Measurements from ENCODE around the gene CISTR. TPM values are rescaled to one million over a fixed set of nuclear protein-coding genes. Genes with fewer than 3 reads are reported as not detected.

The CISTR gene
- total and polyA plus RNA-seq, 2 donors (not counting 1 experiment from before 2014, with no cell fraction given) = not detected

- no peak overlapping the region for H3K27ac ChIP-seq (ENCODE audit: insufficient read depth, low read length)
- H3K9me3 ChIP-seq (ENCODE audit: control insufficient read depth, insufficient read depth, low read depth, low read length) = no peaks in the 10 kb centered on the region
- H3K4me1 ChIP-seq (ENCODE audit: control insufficient read depth, extremely low read depth, insufficient read depth, low read length) = no peaks in the 10 kb centered on the region
- H3K4me2 ChIP-seq (ENCODE audit: extremely low read depth, insufficient read depth, low read length) = no peak overlapping the region
- no peaks in the 10 kb centered on the region for H3K36me3 ChIP-seq (ENCODE audit: control insufficient read depth, insufficient read depth, low read length)
- H4K20me1 ChIP-seq (ENCODE audit: control insufficient read depth, extremely low read depth, insufficient read depth, low read length) = no peaks in the 10 kb centered on the region
- no peak overlapping the region for H3K9ac ChIP-seq (ENCODE audit: insufficient read depth, low read length)
- H3K79me2 ChIP-seq (ENCODE audit: control insufficient read depth, insufficient read depth, low read length) = no peaks in the 10 kb centered on the region
- H3K27me3 ChIP-seq (ENCODE audit: control insufficient read depth, insufficient read depth, low read length) = peaks cover 29% of the 10 kb centered on the region
- no peak overlapping the region for H2AFZ ChIP-seq (ENCODE audit: low read length)
- H3K4me3 ChIP-seq (replicated peaks in 1 of 4; ENCODE audit: control extremely low read depth in 1 of 4, insufficient read depth in 1 of 4, low read depth in 3 of 4, low read length in 4 of 4) = no peak overlapping the region
- no peak for DNase-seq (ENCODE audit: low read depth in 2 of 2)
- TF ChIP-seq EZH2 (IDR thresholded peaks at IDR 0.05; ENCODE audit: low read length, missing control alignments) = no peak
- TF ChIP-seq, protein P1, sequence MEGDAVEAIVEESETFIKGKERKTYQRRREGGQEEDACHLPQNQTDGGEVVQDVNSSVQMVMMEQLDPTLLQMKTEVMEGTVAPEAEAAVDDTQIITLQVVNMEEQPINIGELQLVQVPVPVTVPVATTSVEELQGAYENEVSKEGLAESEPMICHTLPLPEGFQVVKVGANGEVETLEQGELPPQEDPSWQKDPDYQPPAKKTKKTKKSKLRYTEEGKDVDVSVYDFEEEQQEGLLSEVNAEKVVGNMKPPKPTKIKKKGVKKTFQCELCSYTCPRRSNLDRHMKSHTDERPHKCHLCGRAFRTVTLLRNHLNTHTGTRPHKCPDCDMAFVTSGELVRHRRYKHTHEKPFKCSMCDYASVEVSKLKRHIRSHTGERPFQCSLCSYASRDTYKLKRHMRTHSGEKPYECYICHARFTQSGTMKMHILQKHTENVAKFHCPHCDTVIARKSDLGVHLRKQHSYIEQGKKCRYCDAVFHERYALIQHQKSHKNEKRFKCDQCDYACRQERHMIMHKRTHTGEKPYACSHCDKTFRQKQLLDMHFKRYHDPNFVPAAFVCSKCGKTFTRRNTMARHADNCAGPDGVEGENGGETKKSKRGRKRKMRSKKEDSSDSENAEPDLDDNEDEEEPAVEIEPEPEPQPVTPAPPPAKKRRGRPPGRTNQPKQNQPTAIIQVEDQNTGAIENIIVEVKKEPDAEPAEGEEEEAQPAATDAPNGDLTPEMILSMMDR (conservative IDR thresholded peaks at IDR 0.05 in 1 of 2, IDR thresholded peaks at IDR 0.05 in 1 of 2; ENCODE audit: low read depth in 1 of 2, low read length in 2 of 2) = no peak
Observed at GRCh38 chr12:53761306-53761705, 9.5 kb upstream of the CISTR start.

- Histone ChIP-seq H4K20me1 (ENCODE audit: control insufficient read depth, extremely low read depth, insufficient read depth, low read length) (no peaks in the 10 kb centered on the region), H3K79me2 (ENCODE audit: control insufficient read depth, insufficient read depth, low read length) (no peaks in the 10 kb centered on the region), H3K9ac (ENCODE audit: insufficient read depth, low read length) (no peak overlapping the region), H3K27ac (ENCODE audit: insufficient read depth, low read length) (no peak overlapping the region), H3K4me3 (replicated peaks in 1 of 4; ENCODE audit: control extremely low read depth in 1 of 4, insufficient read depth in 1 of 4, low read depth in 3 of 4, low read length in 4 of 4) (no peak overlapping the region), H3K27me3 (ENCODE audit: control insufficient read depth, insufficient read depth, low read length) (peaks cover 41% of the 10 kb centered on the region), H3K36me3 (ENCODE audit: control insufficient read depth, insufficient read depth, low read length) (no peaks in the 10 kb centered on the region), H3K9me3 (ENCODE audit: control insufficient read depth, insufficient read depth, low read depth, low read length) (no peaks in the 10 kb centered on the region), H2AFZ (ENCODE audit: low read length) (no peak overlapping the region), H3K4me2 (ENCODE audit: extremely low read depth, insufficient read depth, low read length) (no peak overlapping the region), H3K4me1 (ENCODE audit: control insufficient read depth, extremely low read depth, insufficient read depth, low read length) (no peaks in the 10 kb centered on the region)
- TF ChIP-seq, protein P1 (conservative IDR thresholded peaks at IDR 0.05 in 1 of 2, IDR thresholded peaks at IDR 0.05 in 1 of 2; ENCODE audit: low read depth in 1 of 2, low read length in 2 of 2) = no peak
- TF ChIP-seq EZH2 (IDR thresholded peaks at IDR 0.05; ENCODE audit: low read length, missing control alignments) = no peak
- DNase-seq (ENCODE audit: low read depth in 2 of 2) = no peak
Observed at GRCh38 chr12:53759261-53759660, 7.5 kb upstream of the CISTR start.

DNA sequence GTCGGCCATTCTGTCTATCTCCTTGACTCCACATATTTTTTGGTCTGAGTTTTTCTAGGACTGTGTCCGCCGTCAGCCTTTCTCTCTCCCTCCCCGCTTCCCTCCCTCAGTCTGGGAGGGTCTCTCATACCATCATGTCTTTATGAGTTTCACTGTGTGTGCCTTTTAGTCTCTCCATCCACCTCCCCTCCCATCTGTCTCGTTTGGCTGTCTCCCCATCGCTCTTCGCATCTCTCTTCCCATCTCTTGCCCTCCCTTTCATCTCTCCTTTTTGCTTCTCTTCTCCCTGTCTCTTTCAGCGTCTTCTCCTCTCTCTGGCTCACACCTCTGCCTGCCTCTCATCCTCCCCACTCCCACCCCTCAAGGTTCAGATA lies 6.9 kb upstream of the CISTR start:
- no peaks in the 10 kb centered on the region for H4K20me1 ChIP-seq (ENCODE audit: control insufficient read depth, extremely low read depth, insufficient read depth, low read length)
- no peaks in the 10 kb centered on the region for H3K4me1 ChIP-seq (ENCODE audit: control insufficient read depth, extremely low read depth, insufficient read depth, low read length)
- no peak overlapping the region for H3K4me2 ChIP-seq (ENCODE audit: extremely low read depth, insufficient read depth, low read length)
- no peaks in the 10 kb centered on the region for H3K36me3 ChIP-seq (ENCODE audit: control insufficient read depth, insufficient read depth, low read length)
- no peak overlapping the region for H3K9ac ChIP-seq (ENCODE audit: insufficient read depth, low read length)
- no peaks in the 10 kb centered on the region for H3K79me2 ChIP-seq (ENCODE audit: control insufficient read depth, insufficient read depth, low read length)
- no peak overlapping the region for H3K27ac ChIP-seq (ENCODE audit: insufficient read depth, low read length)
- TF ChIP-seq, protein P1 (conservative IDR thresholded peaks at IDR 0.05 in 1 of 2, IDR thresholded peaks at IDR 0.05 in 1 of 2; ENCODE audit: low read depth in 1 of 2, low read length in 2 of 2) = no peak
- no peak for TF ChIP-seq EZH2 (IDR thresholded peaks at IDR 0.05; ENCODE audit: low read length, missing control alignments)
- no peak overlapping the region for H3K4me3 ChIP-seq (replicated peaks in 1 of 4; ENCODE audit: control extremely low read depth in 1 of 4, insufficient read depth in 1 of 4, low read depth in 3 of 4, low read length in 4 of 4)
- H3K27me3 ChIP-seq (ENCODE audit: control insufficient read depth, insufficient read depth, low read length) = peaks cover 46% of the 10 kb centered on the region
- H2AFZ ChIP-seq (ENCODE audit: low read length) = no peak overlapping the region
- no peaks in the 10 kb centered on the region for H3K9me3 ChIP-seq (ENCODE audit: control insufficient read depth, insufficient read depth, low read depth, low read length)
- no peak for DNase-seq (ENCODE audit: low read depth in 2 of 2)

Measured in fibroblast of lung (primary cell).